NCI-H82 (cell line): Measurements from ENCODE around the gene COL4A1.

Experiments
- DNase-seq: peaks from one replicate; lab custom pipeline; 2025; lab: John Stamatoyannopoulos, UW

COL4A1 gene

DNA sequence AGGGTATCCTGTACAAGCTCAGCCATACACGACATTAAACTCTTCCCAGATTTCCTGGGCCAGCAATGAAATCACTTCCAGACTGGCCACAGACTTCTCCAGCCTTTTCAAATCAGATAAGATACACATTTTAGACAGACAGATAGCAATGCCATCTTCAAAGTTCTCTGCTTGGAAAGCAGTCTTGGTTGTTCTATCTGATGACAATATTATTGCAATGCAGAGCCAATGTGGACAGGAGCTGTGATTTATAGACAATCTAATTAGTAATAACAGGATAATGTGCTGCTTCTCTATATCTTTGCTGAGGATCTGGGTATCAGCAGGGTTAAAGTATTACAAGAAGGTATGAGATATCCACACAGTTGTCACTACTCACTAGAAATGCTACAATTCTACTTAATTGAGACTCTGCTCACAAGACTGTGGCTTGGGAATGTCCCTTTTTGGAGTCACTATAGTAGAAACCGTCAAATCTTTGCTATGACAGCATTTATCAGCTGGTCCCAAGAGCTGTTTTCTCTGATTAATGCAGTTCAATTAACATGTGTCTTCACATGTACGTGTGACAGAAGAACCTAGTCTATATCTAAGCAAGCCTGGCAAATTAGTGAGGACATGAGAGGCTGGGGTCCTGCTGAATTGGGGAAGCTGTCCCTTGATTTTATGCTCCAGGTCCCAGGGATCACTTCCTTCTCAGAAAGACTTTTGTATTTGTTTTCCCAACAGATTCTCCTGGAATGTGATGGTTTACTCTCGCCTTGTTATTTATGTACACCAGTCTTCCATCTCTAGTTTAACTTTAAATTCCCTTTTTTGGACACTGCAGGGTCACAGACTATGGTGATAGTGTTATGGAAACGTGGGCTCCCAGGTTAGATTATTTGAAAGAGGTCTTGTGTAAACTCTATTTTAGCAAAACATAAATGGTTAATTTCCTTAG is 68.8 kb downstream of the COL4A1 start:
- DNase-seq, result peak; percentile 63

DNA sequence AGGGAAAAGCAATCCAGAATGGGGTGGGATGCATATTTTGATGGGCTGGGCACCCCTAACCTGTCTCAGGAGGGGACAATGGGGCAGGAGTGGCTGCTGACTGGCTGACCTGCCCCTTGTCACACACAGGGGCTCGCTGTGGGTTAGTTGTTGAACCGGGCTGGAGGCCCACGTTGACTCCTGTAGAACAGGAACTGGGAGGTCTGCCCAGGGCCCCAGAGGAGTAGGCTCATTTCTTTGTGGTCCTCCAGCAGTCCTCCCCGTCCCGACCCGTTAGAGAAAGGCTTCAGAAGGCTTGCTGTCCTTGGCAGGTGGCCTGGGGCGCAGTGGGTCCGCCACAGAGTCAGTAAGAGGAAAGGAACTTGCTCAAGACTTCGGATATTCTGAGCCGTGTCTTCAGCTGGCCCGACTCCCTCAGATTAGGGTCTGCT is 70.1 kb downstream of the COL4A1 start:
- no peak for DNase-seq

DNA sequence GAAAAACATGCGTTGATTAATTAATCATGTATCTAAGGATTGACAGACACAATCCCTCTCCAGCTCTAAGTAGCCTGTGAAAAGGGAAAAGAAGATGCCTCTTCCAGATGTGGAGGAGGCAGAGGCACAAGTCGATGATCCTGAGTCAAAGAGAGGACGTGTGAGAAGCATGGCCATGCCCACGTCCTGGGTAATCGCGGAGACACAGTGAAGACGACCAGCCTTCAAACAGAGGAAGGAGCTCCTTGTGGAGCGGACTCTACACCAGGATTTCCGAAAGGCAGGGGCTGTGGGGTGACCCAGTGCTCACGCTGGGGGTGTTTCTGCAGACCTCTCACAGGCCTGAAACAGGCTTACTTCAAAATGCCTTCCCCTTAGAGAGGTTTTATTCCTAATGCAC is 70.5 kb downstream of the COL4A1 start:
- no peak for DNase-seq

DNA sequence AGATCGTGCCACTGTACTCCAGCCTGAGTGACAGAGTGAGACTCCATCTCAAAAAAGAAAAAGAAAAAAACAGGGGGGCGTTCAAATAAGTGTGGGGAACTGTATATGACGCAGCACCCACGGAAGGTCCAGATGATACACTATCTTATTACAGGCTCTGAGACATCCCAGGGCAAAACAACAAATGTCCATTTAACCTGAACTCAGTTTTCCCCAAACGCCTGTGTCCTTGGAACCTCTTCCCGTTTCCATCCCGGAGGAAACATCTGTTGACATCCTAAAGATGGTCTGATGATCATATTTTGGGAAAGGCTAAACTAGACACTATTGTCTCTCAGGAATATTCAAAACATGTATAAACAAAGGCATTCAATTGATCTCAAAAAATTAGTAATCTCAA is 72.4 kb downstream of the COL4A1 start:
- DNase-seq, result no peak

DNA sequence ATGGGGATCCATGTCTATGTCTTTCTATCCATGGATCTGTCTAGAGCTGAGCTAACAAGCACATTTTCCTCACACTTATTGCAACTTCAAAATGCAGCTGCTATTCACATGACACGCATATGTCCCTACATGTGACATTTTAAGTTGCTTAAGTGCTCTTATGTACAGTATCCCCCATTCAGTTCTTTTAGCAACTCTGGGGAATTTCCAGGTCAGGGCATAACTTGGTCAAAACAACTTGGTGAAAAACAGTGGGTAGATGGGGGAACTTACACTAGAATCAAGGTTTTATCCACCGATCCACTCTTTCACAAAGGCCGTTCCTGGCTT is 73.0 kb downstream of the COL4A1 start:
- no peak for DNase-seq

DNA sequence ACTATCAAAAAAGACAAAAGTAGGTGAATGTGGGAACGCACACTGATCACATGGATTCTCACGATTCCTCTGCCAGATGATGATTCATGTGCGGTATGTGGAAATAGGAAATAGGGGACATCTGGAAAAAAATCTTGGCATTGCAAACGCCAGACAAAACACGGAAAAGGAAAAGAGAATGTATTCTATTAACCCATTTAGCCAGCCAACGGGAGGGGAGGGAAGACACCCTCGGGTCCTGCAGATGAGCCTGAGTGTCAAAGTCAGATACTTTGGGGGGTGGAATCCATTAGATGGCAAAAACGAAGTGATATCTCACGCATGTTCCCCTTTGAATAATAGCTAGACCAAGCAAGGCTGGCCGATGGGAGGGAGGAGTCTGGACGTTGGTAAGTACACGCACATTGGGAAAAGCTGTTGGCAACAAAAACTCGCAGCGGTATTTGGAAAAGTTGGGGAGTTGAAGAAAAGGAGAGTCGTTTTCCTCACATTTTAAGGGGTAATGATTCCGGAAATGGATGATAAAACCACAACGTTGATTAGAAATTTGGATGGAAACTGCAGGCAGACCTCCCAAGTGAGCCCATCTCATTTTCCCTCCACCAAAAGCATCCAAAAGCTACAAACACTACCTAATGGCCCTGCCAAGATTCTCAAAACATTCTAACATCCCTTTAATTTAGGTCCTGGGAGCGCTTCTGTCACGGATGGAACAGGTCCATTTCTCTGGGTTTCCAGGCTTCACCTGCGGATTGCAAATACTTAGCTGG is 73.6 kb downstream of the COL4A1 start:
- DNase-seq, result no peak

DNA sequence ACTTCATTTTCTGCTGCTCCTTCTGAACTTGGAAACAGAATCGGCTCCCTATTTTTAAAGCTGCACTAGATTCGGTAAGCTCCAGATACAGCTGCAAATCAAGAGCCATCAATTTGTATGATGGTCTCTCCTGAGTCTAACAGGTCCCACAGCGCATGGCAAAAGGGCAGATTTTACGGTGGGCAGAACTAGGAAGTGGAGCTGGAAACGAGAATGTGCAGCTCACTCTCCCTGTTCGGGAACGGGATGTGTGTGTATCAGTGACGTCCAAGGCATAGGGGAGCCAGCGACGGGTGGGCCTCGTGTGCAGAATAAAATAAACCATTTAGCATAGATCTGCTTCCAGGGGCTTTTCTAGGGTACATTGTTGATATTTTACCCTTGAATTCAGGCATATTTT is 74.2 kb downstream of the COL4A1 start:
- DNase-seq, result no peak

DNA sequence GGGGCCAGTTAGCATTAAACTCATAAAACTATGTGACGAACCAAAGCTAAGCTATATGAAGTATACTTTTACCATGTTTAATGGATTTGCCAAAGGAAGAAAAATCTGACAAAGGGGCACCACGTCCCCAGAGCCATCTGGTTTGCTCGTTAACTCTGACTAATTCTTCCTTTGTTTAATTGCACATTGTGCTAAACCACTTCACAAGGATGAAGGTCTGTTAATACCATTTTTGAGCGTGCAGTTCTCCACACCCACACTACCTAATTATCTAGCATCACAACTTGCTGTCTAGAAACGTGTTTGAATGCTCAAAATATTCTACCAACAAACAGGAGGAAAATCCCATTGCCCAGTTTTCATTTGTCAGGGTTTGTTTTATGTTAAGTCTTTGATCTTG is 74.8 kb downstream of the COL4A1 start:
- DNase-seq, result no peak

DNA sequence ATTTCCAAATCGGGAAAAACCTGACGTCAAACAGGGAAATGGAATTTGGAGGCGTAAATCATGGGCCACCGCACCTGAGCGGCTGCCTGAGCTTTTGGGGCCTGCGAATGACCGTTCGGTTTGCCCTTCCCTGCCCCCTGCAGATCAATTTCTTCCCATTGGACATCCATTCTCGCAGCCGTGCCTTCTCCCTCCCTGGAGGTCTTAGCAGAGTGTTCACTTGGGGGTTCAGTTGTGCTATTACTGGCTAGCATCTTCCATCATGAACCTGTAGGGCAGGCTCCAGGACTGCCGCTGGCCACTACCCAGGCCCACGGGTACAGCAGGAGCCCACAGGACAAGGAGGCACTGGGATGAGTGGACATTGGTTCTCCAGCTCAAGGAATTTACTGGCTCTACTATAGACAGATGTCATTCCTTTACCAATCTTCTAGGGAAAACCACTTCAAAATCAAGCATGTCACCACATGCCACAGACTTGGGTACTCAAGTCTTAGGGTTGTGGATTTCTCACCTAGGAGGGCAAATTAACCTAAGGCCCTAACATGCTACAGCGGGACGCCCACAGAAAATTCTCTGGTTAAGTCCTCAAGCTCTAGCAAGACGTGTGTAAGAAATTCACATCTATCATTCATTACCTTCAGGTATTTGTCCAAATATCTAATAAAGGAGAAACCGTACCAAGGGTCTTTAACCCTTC is 75.5 kb downstream of the COL4A1 start:
- no peak for DNase-seq

DNA sequence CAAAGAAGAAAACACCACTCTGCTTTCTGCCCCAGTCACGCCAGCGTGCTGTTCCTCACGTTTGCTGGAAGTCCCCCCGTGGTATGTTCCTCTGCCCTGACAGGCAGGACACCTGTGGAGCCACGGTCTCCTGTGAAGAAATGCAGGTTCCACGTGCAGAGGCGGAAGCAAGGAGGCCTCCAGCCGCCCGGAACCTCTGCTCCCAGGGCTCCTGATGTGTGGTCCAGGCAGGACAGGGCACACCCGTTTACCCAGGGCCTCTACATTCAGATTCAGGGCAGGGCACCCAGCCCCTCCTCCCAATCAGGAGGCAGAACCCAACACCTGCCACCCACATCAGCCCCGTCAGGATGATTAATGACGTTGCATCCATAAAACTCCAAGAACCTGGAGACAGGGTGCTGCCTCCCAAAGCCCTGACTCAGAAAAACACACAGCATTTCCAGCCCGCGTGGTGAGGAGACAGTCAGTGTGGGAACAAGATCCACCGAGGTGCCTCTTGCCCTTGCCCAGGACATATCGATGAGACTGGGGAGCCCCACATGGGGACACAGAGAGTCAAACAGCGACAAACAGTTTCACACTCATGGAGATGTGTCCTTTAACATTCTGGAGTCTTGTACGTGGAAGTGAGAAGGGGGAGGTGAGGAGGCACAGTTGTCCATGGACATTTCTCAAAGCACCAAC is 76.2 kb downstream of the COL4A1 start:
- no peak for DNase-seq

DNA sequence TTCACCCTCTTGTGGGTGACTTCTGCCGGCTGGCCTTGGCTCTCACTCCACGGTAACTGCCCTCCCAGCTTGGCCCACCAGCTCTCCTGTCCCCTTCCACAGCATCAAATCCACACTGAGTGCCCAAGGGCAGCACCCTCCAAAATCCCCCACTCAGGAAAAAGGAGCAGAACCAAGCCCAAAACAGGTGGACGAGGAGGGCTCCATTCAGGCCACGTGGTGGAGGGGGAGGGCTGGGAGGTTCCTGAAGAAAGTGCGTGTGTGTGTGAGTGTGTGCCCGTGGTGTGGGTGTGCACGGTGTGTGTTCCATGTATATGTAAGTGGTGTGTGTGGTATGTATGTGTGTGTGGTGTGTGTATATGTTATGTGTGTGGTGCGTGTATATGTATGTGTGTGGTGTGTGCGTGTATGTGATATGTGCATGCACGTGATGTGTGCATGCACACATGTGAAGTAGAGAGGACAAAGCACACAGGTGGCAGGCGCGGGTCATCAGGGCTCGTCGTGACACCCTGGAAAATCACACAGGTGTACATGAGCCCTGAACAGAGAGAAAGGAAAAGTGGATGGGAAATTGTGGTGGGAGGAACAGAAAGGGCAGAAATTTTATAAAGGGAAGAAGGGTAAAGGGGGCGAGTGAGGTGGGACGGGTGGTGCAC is 76.9 kb downstream of the COL4A1 start:
- no peak for DNase-seq

DNA sequence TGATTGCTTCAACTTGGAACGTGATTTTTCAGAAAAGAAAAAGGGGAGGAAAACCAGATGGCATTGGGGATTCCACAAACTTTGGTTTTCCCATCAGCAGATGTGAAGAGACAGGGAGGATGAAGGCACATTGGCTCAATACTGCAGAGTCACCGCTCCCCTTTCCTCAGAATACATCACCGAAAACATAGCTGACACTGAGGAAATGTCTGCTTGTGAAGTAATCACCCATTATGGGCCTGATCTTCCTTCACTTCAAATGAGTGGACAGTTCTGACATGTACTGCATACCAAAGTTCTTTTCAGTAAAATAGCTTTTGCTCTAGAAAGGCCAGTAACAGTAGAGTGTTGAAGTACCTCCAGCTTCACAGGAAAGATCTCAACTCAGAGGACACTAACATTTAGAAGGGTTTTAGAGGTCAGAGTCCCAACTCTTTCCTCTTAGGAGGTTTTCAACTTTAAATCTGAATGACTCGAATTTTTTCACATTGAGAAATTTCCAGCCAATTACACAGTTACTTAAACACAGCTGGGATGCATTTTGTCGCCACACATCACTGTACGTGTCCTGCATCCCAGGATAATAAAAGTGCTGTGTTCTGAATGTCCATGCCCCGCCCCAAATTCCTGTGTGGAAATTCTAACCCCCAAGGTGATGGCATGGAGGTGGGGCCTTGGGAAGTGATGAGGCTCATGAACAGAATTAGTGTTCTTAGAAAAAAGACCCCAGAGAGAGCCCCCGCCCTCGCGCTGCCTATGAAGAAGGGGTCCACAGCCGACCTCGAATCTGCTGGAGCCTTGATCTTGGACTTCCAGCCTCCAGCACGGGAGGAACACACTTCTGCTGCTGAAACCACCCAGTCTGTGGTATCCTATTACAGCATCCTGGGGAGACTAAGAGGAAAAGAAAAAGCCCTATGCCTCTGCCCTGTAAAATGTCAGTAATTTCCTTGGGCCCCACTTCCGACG is 77.7 kb downstream of the COL4A1 start:
- no peak for DNase-seq

DNA sequence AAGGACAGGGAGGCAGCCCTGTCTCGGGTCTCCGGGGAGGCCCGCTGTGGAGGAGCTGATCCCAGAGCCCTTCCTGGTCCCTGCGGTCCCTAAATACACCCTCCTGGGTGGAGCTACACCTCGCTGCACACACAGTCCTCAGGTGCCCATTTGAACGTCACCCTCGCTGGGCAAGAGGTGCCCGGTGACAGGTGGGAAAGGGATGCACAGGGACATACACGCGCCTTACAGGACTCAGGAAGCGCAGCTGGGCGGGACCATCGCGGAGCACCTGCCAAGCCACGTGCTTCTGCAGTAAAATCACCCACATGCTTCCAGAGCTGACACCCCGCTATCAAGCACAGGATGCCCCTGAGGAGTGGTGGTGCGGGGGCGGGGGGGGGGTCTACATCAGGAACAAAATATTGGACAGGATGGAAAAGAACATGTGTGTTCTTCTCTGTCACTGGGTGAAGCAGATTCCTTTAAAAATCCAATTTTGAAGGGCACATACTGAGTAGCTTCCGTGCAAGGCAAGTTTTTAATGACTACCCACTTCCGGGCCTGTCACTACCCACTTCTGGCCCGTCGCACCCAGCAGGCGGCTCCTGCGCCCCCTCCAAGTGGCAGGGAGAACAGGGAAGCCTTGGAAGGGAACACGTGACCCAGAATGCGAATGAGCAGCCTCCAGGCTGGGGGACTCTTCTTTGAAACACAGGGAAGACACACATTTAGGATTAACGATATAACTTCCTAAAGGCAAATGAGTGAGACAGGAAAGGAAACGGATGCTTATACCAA is 78.9 kb downstream of the COL4A1 start:
- no peak for DNase-seq

DNA sequence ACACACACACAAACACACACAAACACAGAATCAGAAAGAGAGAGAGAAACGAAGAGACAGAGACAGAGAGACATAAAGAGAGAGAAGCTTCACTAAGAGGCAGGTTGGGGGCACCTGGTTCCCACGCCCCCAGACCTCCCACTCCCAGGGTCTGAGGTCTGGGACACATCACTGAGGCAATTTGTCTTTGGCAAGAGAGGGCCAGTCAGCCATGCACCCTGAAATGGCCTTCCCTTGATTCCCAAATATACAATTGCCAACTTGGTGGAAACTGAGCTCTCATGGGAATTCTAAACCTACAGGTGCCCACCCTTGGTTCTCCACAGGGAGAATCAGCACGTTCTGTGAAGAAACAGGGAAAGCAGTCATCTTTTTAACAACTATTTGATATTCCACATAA is 79.5 kb downstream of the COL4A1 start:
- no peak for DNase-seq

DNA sequence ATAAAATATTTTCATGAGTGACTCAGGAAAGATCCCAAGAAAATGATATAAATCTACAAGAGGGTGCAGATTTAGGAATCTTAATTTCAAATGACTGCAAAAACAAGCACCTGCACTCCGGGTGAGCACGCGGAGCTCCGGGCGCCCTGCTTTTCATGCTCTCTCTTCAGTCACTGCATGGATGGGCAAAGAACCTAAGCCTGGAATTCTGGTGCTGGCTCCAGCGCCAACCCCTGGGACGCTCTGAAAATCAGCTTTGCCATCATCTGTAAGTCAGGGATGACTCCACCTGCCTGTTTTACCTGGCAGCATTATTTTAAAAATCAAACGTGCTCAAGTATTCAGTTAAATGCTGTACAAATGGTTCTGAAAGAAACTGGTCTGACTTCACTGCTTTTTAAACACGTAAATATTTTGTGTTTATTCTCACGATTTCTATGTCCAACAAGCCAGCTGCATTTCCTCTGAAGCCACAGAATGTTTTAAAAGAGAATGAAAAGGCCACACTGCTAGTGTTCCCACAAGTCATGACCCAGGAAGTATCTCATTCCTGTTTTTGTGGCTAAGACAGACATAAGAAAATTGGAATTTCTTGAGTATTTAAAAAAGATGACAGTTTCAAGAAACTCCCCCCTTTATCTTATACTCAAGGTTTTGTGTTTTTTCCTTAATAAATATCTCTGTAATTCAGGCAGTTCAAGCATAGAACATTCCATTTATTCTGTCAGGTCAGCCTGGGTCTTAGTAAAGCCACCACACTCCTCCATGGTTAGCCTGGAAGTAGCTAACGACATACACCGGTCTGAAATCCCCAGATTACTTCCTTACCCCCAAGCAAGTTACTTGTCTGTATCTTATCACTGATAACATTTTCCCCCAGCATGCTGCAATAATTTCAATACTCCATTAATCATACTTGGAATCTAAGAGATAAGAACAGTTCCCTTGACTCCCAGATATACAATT is 81.1 kb downstream of the COL4A1 start:
- DNase-seq, result no peak

DNA sequence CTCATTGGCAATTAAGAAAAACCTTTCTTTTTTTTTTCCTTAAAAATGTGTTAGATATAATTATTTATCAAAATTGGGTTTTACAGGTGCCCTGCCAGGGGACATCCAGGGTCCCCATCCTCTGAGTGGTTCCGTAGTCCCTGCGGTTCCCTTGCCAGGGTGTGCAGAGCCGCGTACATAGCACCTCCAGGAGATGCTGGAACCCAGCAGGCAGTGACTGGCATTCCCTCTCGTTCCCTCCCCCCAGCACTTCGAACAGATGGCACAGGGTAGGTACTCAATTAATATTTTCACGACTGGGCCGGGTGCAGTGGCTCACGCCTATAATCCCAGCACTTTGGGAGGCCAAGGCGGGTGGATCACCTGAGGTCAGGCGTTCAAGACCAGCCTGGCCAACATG is 82.0 kb downstream of the COL4A1 start:
- no peak for DNase-seq

DNA sequence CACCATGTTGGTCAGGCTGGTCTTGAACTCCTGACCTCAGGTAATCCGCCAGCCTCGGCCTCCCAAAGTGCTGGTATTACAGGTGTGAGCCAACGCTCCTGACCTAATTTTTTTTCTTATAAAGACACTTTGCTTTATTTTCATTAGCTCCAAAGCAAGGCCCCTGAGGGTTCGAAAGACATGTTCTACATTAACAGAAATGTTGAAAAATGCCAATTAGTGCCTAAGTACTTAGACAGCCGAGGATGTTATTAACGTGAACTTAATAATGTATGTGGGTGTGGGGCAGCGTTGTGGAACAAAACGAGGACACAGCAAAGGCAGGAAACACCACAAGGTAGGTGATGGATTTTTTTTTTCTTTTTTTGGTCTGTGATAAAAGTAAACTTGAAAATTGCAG is 82.4 kb downstream of the COL4A1 start:
- no peak for DNase-seq

DNA sequence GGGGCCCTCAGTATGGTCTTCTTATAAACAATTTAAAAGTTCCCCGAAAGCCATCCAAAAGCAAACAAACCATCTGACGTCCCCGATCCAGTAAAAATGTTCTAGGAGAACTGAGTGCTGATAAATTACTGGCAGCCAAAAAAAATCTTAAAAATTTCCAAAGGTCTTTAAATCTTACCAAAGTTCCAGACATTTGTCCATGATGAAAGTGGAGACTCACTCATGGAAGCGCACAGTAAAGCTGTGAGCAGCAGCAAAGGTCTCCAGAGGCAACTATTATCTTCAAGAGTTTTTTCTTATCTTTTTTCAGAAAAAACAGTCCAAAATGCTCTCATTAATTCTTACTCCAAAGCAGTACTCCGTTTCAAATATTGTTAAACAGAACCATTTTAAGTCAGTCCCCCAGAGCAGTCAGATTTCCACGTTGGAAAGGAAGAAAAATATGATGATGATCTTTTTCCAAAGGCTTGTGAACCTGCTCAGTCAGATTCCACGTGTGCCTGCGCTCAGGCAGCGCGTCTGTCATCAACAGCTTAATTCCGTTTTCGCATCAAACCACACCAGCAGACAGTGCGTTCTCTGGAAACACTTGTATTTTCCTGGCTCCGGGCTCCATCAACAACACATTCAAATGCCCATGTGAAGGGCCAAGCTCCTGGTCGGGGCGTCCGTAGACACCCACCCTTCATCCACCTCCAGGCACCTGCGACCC is 85.4 kb downstream of the COL4A1 start:
- DNase-seq, result no peak
